ENCODE data around the gene EFNA4. TPM values are rescaled to one million over a fixed set of nuclear protein-coding genes. Genes with fewer than 3 reads are reported as not detected.

Gene EFNA4
- total RNA-seq, 1 donor from 2014 or later, result 3.1 TPM

DNA sequence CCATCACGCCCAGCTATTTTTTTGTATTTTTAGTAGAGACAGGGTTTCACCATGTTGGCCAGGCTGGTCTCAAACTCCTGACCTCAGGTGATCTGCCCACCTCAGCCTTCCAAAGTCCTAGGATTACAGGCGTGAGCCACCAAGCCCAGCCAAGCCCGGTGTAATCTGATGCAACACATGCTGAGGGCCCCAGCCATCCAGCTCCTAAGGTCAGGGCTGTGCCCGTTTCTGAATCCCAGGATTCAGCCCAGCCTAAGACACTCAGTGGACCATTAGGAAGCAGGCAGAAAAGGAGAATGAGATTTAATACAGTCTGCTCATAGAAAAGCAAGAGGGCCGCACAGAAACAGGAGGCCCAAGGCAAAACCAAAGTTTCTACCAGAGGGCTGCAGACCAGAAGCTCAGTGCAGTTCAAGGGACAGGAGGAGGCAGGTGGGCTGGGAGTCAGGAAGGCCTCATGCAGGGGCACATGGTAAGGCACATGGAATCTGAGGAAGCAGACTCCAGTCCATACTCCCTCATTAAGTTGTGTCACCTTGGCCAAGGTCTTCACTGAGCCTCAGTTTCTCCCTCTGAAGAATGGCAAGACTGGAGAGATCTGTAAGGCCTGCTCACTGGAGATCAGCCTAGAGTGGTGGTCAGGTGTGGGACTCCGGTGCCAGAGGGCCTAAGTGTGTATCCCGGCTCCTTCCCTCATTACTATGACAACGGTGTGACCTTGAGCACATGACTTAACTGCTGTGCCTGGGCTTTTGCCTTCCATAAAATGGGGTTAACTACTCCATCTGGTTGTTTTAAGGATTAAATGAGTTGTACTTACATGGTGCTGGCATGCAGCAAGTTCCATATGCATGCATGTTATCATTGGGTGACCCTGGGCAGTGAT is 14.8 kb upstream of the EFNA4 start:
- no peak for ATAC-seq
- intact Hi-C loops (cut with DNase I), result no loop called here
- DNase-seq (ENCODE audit: low spot score), result no peak

DNA sequence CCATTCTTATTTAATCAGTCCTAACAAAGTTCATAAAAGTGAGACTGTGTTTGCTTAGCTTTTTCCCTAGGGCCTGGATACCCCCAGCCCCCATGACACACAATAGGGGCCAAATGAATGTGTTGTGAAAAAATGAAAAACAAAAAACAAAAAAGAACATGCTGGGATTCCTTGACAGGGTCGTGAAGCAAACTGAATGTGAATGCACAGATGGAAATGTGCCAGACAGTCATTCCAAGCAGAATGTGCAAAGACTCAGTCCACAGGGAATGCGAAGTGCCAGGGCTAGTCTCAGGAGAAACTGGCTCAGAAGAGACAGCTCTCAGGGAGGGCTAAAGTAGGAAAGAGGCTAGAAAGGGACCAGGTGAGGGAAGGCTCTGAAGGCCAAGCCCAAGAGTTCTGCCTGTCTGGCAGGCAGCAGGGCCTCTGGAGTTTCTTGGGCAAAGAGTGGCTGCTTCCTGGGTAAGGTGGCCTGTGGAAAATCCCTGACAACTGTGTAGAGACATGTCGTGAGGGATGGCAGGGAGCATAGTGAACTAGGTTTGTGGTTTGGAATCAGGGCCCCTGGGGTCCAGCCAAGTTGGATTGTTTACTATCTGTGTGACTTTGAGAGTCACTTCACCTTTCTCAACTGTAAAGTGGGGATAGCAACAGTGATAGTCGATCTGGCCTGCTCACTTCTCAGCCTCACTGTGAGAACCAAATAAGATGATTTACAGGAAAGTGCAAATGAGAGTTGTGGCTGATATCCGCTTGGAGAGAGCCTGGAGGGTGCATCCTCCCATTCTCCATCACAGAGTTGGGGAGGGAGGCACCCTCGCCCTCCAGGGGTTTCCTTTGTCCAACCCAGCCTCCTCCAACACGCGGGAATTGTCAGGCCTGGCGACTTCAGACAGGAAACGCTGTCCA is 13.6 kb upstream of the EFNA4 start:
- DNase-seq (ENCODE audit: low spot score) (no peak), ATAC-seq (no peak)
- intact Hi-C loops (cut with DNase I), result loop anchor here (10.0 kb wide), 1 partner anchor 95 kb away; the partner anchor contains the start of gene PBXIP1

- ATAC-seq (peak; percentile 81), DNase-seq (ENCODE audit: low spot score) (peak; percentile 93)
- intact Hi-C loops (cut with DNase I), result loop anchor here (10.0 kb wide), 1 partner anchor 96 kb away; the partner anchor contains the start of gene PBXIP1
Measured at GRCh38 chr1:155050560-155051341, 12.8 kb upstream of the EFNA4 start, which contains the start of gene ADAM15. TSS of gene ADAM15 (plus strand) at chr1:155051316. CDS start at chr1:155051387, 71 bp downstream.

DNA sequence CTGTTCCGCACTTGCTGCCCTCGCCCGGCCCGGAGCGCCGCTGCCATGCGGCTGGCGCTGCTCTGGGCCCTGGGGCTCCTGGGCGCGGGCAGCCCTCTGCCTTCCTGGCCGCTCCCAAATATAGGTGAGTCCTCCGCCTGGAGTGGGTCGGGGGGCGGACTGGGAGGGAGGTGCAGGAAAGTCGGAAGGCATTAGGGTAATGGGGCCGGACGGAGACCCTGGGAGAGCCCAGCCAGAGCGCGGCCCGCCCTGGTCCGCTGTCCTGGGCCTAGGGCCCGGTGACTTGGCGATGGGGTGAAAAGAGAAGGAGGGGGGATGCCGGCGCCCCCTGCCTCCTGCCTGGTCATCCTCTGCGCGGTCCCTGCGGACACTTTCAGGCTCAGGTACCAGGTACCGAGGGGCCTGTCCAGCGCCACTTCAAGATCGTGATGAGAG is 12.2 kb upstream of the EFNA4 start:
- DNase-seq (ENCODE audit: low spot score) (no peak), ATAC-seq (peak; percentile 23)
- intact Hi-C loops (cut with DNase I), result loop anchor here (10.0 kb wide), 1 partner anchor 97 kb away; the partner anchor contains the start of gene PBXIP1

DNA sequence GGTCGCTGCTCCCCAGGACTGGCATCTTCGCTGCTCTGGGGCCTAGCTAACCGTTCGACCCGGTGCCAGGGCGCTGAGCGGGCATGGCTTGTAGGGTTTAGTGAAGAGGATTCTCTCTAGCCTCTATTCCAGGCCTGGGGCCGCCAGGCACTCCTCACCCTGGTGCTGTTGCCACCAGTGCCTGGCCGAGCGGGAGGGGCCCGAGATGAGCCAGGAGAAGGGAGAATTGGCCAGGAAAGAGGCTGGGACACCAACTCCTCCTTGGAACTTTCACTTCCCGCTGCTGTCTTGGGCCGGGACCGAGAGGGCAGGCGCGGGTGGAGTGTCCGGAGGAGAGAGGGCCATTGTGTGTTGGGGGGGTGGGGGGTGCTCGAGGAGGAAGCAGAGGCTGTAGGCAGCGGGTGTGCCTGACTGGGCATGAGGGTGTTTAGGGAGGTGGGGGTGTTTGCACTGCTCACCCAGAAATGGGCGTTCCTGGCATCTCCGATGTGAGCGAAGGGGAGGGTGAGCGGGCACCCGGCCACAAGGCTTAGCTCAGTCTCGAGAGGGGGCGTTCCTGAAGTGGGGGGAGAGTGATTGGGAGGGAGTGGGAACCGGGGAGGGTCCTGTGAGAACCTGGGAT is 11.7 kb upstream of the EFNA4 start:
- intact Hi-C loops (cut with DNase I), result loop anchor here (1.0 to 10.0 kb wide), 2 partner anchors 97 to 493 kb away; partner anchors contain the start of gene PBXIP1
- peak; percentile 75 for DNase-seq (ENCODE audit: low spot score)
- peak; percentile 59 for ATAC-seq

DNA sequence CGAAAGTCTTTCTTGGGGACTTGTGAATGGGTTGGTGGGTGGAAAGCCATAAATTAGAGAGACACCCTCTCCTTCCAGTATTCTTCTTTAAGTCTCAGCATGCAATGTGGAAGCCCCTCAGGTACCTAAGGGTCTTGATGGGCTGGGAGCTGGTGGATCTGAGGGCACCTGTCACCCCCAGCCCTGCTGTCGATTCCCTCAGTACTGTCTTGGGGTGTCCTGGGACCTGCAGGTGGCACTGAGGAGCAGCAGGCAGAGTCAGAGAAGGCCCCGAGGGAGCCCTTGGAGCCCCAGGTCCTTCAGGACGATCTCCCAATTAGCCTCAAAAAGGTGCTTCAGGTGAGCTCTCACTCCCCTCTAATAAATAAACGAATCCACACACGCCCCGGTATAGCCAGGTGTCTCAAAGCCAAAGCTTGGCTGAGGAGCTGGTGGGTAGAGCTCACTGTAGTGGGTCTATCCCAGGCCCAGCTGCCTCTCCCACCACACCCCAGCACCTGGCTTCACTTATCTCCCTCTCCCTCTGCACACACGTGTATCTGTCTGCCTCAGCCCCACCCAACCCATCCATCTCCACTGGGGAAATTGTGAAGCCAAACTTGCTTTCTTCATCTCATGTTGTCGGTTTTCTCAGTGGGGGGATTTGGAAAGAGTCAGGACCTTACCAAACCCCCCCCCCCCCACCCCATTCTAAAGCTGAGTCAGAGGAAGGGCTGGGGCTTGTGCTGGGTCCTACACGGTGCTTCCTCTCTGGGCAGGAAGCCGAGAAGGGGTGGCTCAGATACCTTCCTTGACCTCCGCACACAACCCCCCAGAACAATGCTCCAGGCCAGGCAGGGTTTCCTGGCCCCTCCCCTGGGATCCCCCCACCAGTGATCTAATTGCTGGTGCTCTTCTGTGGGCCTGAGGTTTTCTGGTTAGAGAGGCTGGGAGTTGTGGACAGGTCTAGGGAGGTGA is 10.8 kb upstream of the EFNA4 start:
- intact Hi-C loops (cut with DNase I), result loop anchor here (1.0 to 10.0 kb wide), 2 partner anchors 98 to 493 kb away; partner anchors contain the start of gene PBXIP1
- no peak for DNase-seq (ENCODE audit: low spot score)
- no peak for ATAC-seq

- DNase-seq (ENCODE audit: low spot score) (no peak), ATAC-seq (no peak)
- intact Hi-C loops (cut with DNase I), result loop anchor here (10.0 kb wide), 1 partner anchor 99 kb away; the partner anchor contains the start of gene PBXIP1
Measured at GRCh38 chr1:155053531-155054105, 9.9 kb upstream of the EFNA4 start.

DNA sequence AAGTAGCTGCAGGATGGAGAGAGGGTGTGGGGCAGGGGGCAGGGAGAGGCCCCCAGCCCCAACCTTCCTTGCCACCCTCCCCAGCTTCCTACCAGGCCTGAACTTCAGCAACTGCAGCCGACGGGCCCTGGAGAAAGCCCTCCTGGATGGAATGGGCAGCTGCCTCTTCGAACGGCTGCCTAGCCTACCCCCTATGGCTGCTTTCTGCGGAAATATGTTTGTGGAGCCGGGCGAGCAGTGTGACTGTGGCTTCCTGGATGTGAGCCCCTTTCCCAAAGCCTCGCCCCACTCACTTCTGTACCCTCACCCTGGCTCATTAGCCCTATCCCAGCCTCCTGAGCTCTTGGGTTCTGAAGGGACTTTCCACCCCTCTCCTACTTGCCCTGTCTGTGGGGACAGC is 6.4 kb upstream of the EFNA4 start:
- DNase-seq (ENCODE audit: low spot score) (no peak), ATAC-seq (no peak)
- intact Hi-C loops (cut with DNase I), result loop anchor here (10.0 kb wide), 1 partner anchor 102 kb away; the partner anchor contains the start of gene PBXIP1

DNA sequence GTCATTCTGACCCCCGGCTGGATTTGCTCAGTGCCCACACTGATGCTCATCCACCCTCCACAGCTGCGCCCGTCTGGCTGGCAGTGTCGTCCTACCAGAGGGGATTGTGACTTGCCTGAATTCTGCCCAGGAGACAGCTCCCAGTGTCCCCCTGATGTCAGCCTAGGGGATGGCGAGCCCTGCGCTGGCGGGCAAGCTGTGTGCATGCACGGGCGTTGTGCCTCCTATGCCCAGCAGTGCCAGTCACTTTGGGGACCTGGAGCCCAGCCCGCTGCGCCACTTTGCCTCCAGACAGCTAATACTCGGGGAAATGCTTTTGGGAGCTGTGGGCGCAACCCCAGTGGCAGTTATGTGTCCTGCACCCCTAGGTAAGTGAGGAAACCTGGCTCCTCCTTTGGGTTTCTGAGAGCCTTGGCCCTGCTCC is 5.7 kb upstream of the EFNA4 start:
- DNase-seq (ENCODE audit: low spot score) (no peak), ATAC-seq (no peak)
- intact Hi-C loops (cut with DNase I), result loop anchor here (10.0 kb wide), 1 partner anchor 103 kb away; the partner anchor contains the start of gene PBXIP1

GRCh38 chr1:155060736-155061135 is 2.8 kb upstream of the EFNA4 start:
- intact Hi-C loops (cut with DNase I), result no loop called here
- ATAC-seq (no peak), DNase-seq (ENCODE audit: low spot score) (no peak)

DNA sequence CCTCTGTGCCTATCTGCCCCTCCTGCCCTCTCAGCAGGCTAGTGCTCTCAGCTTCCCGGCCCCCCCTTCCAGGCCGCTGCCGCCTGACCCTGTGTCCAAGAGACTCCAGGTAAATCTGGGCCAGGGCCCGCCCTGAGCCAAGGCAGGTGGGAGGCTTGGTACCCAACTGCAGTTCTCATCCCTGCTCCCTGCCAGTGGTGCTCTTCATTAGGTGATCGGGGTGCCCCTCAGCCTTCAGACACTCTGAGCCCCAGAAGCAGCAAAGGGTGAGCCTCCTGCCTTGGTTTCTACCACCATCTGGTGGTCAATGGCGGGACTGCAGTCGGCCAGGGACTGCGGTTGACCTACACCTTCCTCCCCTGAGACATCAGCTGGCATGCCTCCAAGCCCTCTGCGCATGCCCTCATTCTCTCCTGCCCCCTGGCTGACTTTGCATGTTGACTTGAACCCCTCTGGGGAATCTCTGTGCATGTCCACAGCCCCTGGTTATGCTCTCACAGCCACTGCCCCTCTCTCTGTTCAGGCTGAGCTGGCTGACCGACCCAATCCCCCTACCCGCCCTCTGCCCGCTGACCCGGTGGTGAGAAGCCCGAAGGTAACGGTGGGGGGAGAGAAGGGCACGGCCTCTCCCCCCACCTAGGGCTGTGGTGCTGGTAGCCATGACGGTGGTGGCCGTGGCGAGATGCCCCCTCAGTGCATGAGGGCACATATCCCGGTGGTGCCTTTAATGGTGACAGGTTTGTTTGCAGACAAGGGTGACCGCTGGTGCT is 2.0 kb upstream of the EFNA4 start:
- DNase-seq (ENCODE audit: low spot score), result peak; percentile 96
- peak; percentile 78 for ATAC-seq
- intact Hi-C loops (cut with DNase I), result no loop called here

GRCh38 chr1:155062151-155062686 is 1.3 kb upstream of the EFNA4 start:
- peak; percentile 7 for ATAC-seq
- intact Hi-C loops (cut with DNase I), result no loop called here
- DNase-seq (ENCODE audit: low spot score), result no peak

GRCh38 chr1:155062702-155063411 is 683 bp upstream of the EFNA4 start:
- DNase-seq (ENCODE audit: low spot score) (no peak), ATAC-seq (peak; percentile 64)
- intact Hi-C loops (cut with DNase I), result no loop called here

DNA sequence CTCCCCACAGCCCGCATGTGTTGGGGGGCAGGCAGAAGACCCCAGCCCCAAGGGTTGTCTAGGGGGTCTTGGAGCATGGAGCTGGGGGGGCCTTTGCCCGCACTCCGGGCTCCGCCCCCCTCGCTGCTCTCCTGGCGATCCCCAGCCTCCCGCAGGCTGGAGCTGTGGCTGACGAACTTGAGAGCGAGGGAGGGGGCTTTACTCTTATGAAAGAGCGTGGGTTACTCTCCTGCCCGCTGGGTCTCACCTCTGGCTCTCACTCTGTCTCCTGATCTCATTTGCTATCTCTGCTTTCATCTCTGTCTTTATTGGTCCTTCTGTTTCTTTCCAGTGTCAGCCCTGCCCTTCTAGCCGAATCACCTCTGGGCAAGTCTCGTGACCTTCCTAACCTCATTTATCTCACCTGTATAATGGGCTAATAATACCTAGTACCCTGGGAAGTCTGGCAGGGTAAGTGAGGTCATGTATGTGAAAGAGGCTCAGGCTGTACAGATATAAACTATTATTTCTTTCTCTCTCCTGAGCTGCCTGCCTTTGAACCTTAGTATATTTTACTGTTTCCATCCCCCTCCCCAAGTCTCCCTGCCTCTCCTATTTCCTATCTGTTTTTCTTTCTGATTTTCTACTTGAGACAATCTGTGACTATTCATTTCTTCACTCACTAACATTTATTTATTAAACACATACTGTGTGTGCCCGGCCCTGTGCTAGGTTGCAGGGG is 731 bp downstream of the EFNA4 start:
- ATAC-seq, result peak; percentile 1
- intact Hi-C loops (cut with DNase I), result no loop called here

More for the DNA sequence above, 731 bp downstream of the EFNA4 start:
- DNase-seq (ENCODE audit: low spot score), result no peak

Data from sciatic nerve (tissue), 2 donors.